ENCODE results near the gene EXOC3L4. TPM values are rescaled to one million over a fixed set of nuclear protein-coding genes. Genes with fewer than 3 reads are reported as not detected.

Gene EXOC3L4
- total and polyA plus RNA-seq, 2 of the 8 experiments (the other 6 are each of a cell fraction or from before 2014, with no cell fraction given) = 0.45 to 0.57 TPM

DNA sequence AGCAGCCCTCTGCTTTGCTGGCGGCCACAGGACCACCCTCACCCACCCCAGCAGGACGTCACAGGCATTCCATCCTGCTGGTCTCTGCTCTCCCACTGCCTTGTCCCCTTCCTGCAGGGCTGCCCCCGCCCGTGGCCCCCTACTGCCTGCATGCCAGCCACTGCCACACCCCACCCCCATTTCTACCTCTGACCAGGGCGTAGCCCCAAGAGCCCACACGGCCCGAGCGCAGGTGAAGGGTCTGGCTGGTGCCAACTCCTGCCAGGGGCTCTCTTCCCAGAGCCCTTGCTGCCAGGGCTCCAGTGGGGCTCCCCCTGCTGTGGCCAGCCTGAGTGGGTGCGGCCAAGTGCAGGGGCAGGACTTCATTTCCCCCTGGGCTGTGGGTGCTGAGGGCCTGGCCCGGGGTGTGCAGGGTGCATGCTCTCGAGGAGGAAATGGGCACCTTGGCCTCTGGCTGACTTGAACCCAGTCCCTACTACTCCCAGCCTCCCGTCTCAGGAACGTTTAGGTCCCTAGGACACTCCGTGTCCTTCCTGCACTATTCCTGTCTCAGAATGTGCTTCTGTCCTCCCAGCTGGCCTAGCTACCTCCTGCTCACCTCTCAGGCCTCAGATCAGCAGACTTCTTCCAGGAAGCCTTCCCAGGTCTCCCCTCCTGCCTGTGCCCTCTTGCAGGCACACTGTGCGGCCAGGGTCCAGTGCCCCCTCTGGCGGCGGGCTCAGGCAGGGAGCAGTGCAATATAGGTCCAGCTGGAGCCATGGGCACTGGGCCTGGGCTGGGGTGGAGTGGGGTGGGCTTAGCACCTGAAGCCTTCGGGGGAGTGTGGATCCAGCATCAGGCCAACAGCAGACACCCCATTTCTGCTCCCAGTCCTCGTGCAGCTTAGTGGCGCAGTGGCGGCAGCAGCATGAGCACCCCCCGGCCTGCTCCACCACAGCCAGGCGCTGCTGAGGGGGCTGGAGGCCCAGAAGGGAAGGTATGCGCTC is 9.1 kb upstream of the EXOC3L4 start (continued):
- TF ChIP-seq RBBP5 (IDR thresholded peaks at IDR 0.05; ENCODE audit: borderline replicate concordance, low read depth, low read length) = no peak
- TF ChIP-seq CBX5 (IDR thresholded peaks at IDR 0.05; ENCODE audit: low read depth, low read length) = no peak
- no peak for TF ChIP-seq MAFK (IDR thresholded peaks at IDR 0.05; ENCODE audit: low read depth, low read length)
- no peak for TF ChIP-seq TAF7 (optimal IDR thresholded peaks at IDR 0.05; ENCODE audit: borderline replicate concordance, low read depth, low read length)
- no peak for TF ChIP-seq TCF12 (IDR thresholded peaks at IDR 0.05; ENCODE audit: low read depth, low read length)
- no peak for TF ChIP-seq JUN (IDR thresholded peaks at IDR 0.05; ENCODE audit: low read depth, low read length)

Data from H1 (cell line).